Measurements from ENCODE around the gene ZNF496.

The ZNF496 gene

GRCh38 chr1:247322849-247323586 lies 8.6 kb downstream of the ZNF496 start:
- Histone ChIP-seq H3K4me1 (ENCODE audit: insufficient read depth, low read length) (peaks cover 7% of the 10 kb centered on the region; the same call in 1 of the 2 replicates), H3K27me3 (ENCODE audit: insufficient read depth, low read length) (no peaks in the 10 kb centered on the region), H3K36me3 (ENCODE audit: insufficient read depth, low read depth, low read length) (peaks cover 98% of the 10 kb centered on the region), H3K9me3 (ENCODE audit: insufficient read depth, low read depth, low read length) (no peaks in the 10 kb centered on the region), H3K27ac (ENCODE audit: low read length) (no peak overlapping the region), H3K4me3 (ENCODE audit: low read length) (no peak overlapping the region), H3K9ac (ENCODE audit: low read depth, low read length) (no peak overlapping the region)

- H3K9me3 ChIP-seq (ENCODE audit: insufficient read depth, low read depth, low read length) = no peaks in the 10 kb centered on the region
- no peak overlapping the region for H3K27ac ChIP-seq (ENCODE audit: low read length)
- no peak overlapping the region for H3K4me3 ChIP-seq (ENCODE audit: low read length)
- peaks cover 7% of the 10 kb centered on the region; the same call in 1 of the 2 replicates for H3K4me1 ChIP-seq (ENCODE audit: insufficient read depth, low read length)
- no peaks in the 10 kb centered on the region for H3K27me3 ChIP-seq (ENCODE audit: insufficient read depth, low read length)
- H3K36me3 ChIP-seq (ENCODE audit: insufficient read depth, low read depth, low read length) = peaks cover 98% of the 10 kb centered on the region
- no peak overlapping the region for H3K9ac ChIP-seq (ENCODE audit: low read depth, low read length)
These were observed 9.2 kb downstream of the ZNF496 start for GRCh38 chr1:247322442-247322841.

GRCh38 chr1:247317702-247318101 lies 14.0 kb downstream of the ZNF496 start:
- H3K36me3 ChIP-seq (ENCODE audit: insufficient read depth, low read depth, low read length) = peaks cover 100% of the 10 kb centered on the region
- no peaks in the 10 kb centered on the region for H3K9me3 ChIP-seq (ENCODE audit: insufficient read depth, low read depth, low read length)
- no peak overlapping the region for H3K4me3 ChIP-seq (ENCODE audit: low read length)
- no peak overlapping the region for H3K27ac ChIP-seq (ENCODE audit: low read length)
- H3K4me1 ChIP-seq (ENCODE audit: insufficient read depth, low read length) = no peaks in the 10 kb centered on the region
- no peak overlapping the region for H3K9ac ChIP-seq (ENCODE audit: low read depth, low read length)
- no peaks in the 10 kb centered on the region for H3K27me3 ChIP-seq (ENCODE audit: insufficient read depth, low read length)

- no peak overlapping the region for H3K9ac ChIP-seq (ENCODE audit: low read depth, low read length)
- H3K36me3 ChIP-seq (ENCODE audit: insufficient read depth, low read depth, low read length) = peaks cover 95% of the 10 kb centered on the region
- H3K4me3 ChIP-seq (ENCODE audit: low read length) = no peak overlapping the region
- H3K9me3 ChIP-seq (ENCODE audit: insufficient read depth, low read depth, low read length) = no peaks in the 10 kb centered on the region
- H3K4me1 ChIP-seq (ENCODE audit: insufficient read depth, low read length) = no peaks in the 10 kb centered on the region
- H3K27ac ChIP-seq (ENCODE audit: low read length) = no peak overlapping the region
- no peaks in the 10 kb centered on the region for H3K27me3 ChIP-seq (ENCODE audit: insufficient read depth, low read length)
These were observed 15.0 kb downstream of the ZNF496 start for GRCh38 chr1:247316590-247317197.

- Histone ChIP-seq H3K4me3 (ENCODE audit: low read length) (no peak overlapping the region), H3K9ac (ENCODE audit: low read depth, low read length) (no peak overlapping the region), H3K9me3 (ENCODE audit: insufficient read depth, low read depth, low read length) (no peaks in the 10 kb centered on the region), H3K4me1 (ENCODE audit: insufficient read depth, low read length) (peaks cover 8% of the 10 kb centered on the region; the same call in 1 of the 2 replicates), H3K36me3 (ENCODE audit: insufficient read depth, low read depth, low read length) (peaks cover 98% of the 10 kb centered on the region), H3K27me3 (ENCODE audit: insufficient read depth, low read length) (no peaks in the 10 kb centered on the region), H3K27ac (ENCODE audit: low read length) (no peak overlapping the region)
These were observed 27.6 kb downstream of the ZNF496 start for GRCh38 chr1:247304031-247304430.

- Histone ChIP-seq H3K4me3 (ENCODE audit: low read length) (no peak overlapping the region), H3K9ac (ENCODE audit: low read depth, low read length) (no peak overlapping the region), H3K9me3 (ENCODE audit: insufficient read depth, low read depth, low read length) (no peaks in the 10 kb centered on the region), H3K36me3 (ENCODE audit: insufficient read depth, low read depth, low read length) (peaks cover 94% of the 10 kb centered on the region), H3K27ac (ENCODE audit: low read length) (no peak overlapping the region), H3K27me3 (ENCODE audit: insufficient read depth, low read length) (no peaks in the 10 kb centered on the region), H3K4me1 (ENCODE audit: insufficient read depth, low read length) (peaks cover 16% of the 10 kb centered on the region; the same call in 1 of the 2 replicates)
These were observed 28.5 kb downstream of the ZNF496 start for GRCh38 chr1:247303216-247303615.

- no peaks in the 10 kb centered on the region for H3K9me3 ChIP-seq (ENCODE audit: insufficient read depth, low read depth, low read length)
- peaks cover 73% of the 10 kb centered on the region for H3K36me3 ChIP-seq (ENCODE audit: insufficient read depth, low read depth, low read length)
- no peak overlapping the region for H3K4me3 ChIP-seq (ENCODE audit: low read length)
- H3K27ac ChIP-seq (ENCODE audit: low read length) = no peak overlapping the region
- H3K9ac ChIP-seq (ENCODE audit: low read depth, low read length) = no peak overlapping the region
- no peaks in the 10 kb centered on the region for H3K27me3 ChIP-seq (ENCODE audit: insufficient read depth, low read length)
- peaks cover 31% of the 10 kb centered on the region for H3K4me1 ChIP-seq (ENCODE audit: insufficient read depth, low read length)
These were observed 30.5 kb downstream of the ZNF496 start for GRCh38 chr1:247301176-247301540.

- H3K36me3 ChIP-seq (ENCODE audit: insufficient read depth, low read depth, low read length) = peaks cover 68% of the 10 kb centered on the region
- H3K4me3 ChIP-seq (ENCODE audit: low read length) = no peak overlapping the region
- no peak overlapping the region for H3K9ac ChIP-seq (ENCODE audit: low read depth, low read length)
These were observed 31.0 kb downstream of the ZNF496 start for GRCh38 chr1:247300491-247301175.

GRCh38 chr1:247299723-247300381 lies 31.8 kb downstream of the ZNF496 start:
- H3K27ac ChIP-seq (ENCODE audit: low read length) = no peak overlapping the region
- no peak overlapping the region for H3K9ac ChIP-seq (ENCODE audit: low read depth, low read length)
- no peak overlapping the region for H3K4me3 ChIP-seq (ENCODE audit: low read length)
- no peaks in the 10 kb centered on the region for H3K27me3 ChIP-seq (ENCODE audit: insufficient read depth, low read length)
- peaks cover 43% of the 10 kb centered on the region for H3K4me1 ChIP-seq (ENCODE audit: insufficient read depth, low read length)
- no peaks in the 10 kb centered on the region for H3K9me3 ChIP-seq (ENCODE audit: insufficient read depth, low read depth, low read length)
- peaks cover 60% of the 10 kb centered on the region for H3K36me3 ChIP-seq (ENCODE audit: insufficient read depth, low read depth, low read length)

More at GRCh38 chr1:247300491-247301175, 31.0 kb downstream of the ZNF496 start:
- Histone ChIP-seq H3K27ac (ENCODE audit: low read length) (no peak overlapping the region), H3K4me1 (ENCODE audit: insufficient read depth, low read length) (peaks cover 36% of the 10 kb centered on the region), H3K27me3 (ENCODE audit: insufficient read depth, low read length) (no peaks in the 10 kb centered on the region), H3K9me3 (ENCODE audit: insufficient read depth, low read depth, low read length) (no peaks in the 10 kb centered on the region)

- Histone ChIP-seq H3K4me1 (ENCODE audit: insufficient read depth, low read length) (peaks cover 55% of the 10 kb centered on the region), H3K27me3 (ENCODE audit: insufficient read depth, low read length) (no peaks in the 10 kb centered on the region), H3K27ac (ENCODE audit: low read length) (no peak overlapping the region), H3K4me3 (ENCODE audit: low read length) (no peak overlapping the region; the same call in 1 of the 2 replicates), H3K36me3 (ENCODE audit: insufficient read depth, low read depth, low read length) (peaks cover 51% of the 10 kb centered on the region), H3K9me3 (ENCODE audit: insufficient read depth, low read depth, low read length) (no peaks in the 10 kb centered on the region), H3K9ac (ENCODE audit: low read depth, low read length) (no peak overlapping the region)
These were observed 33.0 kb downstream of the ZNF496 start for GRCh38 chr1:247298701-247299100.

GRCh38 chr1:247298124-247298481 lies 33.6 kb downstream of the ZNF496 start:
- H3K9me3 ChIP-seq (ENCODE audit: insufficient read depth, low read depth, low read length) = no peaks in the 10 kb centered on the region
- H3K4me3 ChIP-seq (ENCODE audit: low read length) = no peak overlapping the region; the same call in 1 of the 2 replicates
- H3K36me3 ChIP-seq (ENCODE audit: insufficient read depth, low read depth, low read length) = peaks cover 45% of the 10 kb centered on the region
- peaks cover 58% of the 10 kb centered on the region for H3K4me1 ChIP-seq (ENCODE audit: insufficient read depth, low read length)
- no peaks in the 10 kb centered on the region for H3K27me3 ChIP-seq (ENCODE audit: insufficient read depth, low read length)
- no peak overlapping the region for H3K9ac ChIP-seq (ENCODE audit: low read depth, low read length)
- H3K27ac ChIP-seq (ENCODE audit: low read length) = no peak overlapping the region

All from iPS-20b (cell line).